NCI-H1092 (cell line): ENCODE results near the gene TM4SF4.
A peak's percentile ranks its signal among the peaks of the same experiment; 100 is the strongest.
"Not testable (repeated sequence)": the region's sequence is repeated elsewhere in the genome, so short reads cannot be mapped to it uniquely, and the experiment has no call there.

Source experiments
- DNase-seq: peaks from one replicate; lab custom pipeline; 2025; lab: John Stamatoyannopoulos, UW

TM4SF4 gene, protein sequence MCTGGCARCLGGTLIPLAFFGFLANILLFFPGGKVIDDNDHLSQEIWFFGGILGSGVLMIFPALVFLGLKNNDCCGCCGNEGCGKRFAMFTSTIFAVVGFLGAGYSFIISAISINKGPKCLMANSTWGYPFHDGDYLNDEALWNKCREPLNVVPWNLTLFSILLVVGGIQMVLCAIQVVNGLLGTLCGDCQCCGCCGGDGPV

DNA sequence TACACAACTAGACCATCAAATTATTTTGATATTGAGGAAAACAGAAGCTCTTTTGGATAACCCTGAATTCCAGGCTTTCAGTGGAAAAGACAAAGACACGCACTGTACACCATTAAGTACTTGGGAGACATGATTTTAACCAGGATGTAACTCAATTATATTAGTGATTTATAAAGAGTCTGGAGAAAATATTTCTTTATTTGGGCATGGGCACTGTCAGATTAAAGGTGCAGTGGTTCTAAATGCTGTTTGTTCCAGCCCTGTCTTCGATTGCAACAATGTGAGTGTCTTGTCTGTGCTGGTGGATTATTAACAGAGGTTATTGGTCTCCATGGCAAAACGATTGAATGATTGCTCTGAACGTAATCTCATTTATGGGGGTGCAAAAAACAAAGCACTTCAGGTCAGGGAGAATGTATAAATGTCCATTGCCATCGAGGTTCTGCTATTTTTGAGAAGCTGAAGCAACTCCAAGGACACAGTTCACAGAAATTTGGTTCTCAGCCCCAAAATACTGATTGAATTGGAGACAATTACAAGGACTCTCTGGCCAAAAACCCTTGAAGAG is at the start of gene TM4SF4:
TM4SF4 (plus strand) TSS at position 448 of the 568 bp plus-strand sequence. CDS start 181 bp downstream, outside the sequence.
- no peak for DNase-seq

DNA sequence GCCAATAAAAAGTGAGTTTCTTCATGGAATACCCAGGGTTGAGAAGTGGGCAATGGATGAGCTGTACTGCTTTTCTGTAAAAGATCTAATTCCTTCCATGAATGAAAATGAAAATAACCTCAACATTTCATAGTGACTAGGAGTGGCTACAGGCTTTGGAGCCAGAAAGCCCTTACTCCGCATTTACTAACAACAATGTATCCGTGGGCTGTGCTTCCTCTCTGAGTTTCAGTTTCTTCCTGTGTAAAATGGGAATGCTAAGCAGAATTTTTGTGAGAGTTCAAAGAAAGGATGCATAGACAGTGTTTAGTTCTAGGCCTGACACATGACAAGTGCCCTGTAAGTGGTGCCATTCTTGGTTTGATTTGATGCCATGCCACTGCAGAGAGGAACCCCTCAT is 49.6 kb upstream of the TM4SF4 start:
- no peak for DNase-seq

DNA sequence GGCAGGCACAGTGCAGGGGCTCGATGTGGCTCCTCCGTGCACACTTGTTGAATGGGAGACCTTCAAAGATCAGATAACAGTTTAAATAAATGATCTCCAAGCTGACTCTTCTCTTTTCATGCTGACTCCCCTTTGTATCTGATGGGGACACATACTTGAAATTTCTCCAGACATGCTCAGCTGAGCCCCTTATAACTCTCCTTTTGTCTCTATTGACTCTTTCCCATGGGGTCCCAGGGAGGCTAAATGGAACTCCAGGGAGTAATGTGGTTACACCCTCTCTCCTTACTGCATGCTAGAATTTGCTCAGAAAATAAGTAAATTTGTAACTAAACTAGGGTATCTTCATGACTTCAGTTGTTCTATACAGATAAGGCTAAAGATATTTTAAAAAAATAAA is 48.2 kb upstream of the TM4SF4 start:
- DNase-seq = no peak

DNA sequence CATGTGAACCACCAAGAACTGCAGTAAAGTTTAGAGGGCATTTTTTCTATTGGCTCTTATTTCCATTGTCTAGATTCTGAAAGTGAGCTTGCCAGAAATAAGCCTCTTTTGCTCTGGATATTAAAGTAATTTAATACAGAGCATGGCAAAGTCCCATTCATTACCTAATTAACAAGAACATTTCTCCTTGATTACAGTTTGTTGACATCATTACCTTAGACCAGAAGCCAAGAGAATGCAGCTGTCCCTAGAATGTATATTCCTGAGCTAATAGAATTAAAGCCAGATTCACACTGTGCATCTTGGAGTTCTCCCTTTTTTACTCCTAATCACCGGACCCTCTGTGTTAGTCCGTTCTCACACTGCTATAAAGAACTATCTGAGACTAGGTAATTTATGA is 46.4 kb upstream of the TM4SF4 start:
- no peak for DNase-seq

DNA sequence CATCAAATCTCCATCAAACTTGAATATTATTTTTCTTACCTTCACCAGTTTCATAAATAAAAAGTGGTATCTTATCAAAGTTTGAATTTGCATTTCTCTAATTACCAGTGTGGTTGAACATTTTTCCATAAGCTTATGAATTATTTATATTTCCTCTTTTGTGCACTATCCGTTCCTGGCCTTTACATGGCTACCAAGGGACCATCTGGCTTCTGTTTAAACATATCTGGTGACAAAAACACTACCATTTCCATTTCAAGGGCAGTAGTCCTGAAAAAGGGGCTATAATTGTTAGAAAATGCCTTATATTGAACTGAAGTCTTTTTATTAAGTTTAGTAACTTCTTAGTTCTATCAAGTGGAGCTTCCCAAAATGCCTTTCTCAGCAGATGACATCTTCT is 44.3 kb upstream of the TM4SF4 start:
- peak; percentile 6 for DNase-seq

DNA sequence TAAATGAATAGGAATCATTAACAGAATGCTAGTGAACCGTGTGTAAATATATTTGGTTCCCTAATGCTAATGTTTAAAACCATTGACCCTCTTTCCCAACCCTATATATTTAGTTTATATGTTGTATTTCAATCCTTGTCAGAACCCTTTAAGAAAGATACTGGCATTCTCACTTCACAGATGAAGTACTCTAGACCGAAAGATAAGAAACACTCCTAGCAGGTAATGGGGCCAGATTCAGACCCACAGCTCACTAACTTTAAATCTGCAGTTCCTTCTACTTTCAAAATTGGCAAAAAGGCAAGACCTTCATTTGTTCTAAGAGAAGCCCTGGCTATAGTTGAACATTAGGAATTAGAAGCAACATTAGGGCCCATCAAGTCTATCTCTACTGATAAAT is 42.3 kb upstream of the TM4SF4 start:
- DNase-seq = no peak

DNA sequence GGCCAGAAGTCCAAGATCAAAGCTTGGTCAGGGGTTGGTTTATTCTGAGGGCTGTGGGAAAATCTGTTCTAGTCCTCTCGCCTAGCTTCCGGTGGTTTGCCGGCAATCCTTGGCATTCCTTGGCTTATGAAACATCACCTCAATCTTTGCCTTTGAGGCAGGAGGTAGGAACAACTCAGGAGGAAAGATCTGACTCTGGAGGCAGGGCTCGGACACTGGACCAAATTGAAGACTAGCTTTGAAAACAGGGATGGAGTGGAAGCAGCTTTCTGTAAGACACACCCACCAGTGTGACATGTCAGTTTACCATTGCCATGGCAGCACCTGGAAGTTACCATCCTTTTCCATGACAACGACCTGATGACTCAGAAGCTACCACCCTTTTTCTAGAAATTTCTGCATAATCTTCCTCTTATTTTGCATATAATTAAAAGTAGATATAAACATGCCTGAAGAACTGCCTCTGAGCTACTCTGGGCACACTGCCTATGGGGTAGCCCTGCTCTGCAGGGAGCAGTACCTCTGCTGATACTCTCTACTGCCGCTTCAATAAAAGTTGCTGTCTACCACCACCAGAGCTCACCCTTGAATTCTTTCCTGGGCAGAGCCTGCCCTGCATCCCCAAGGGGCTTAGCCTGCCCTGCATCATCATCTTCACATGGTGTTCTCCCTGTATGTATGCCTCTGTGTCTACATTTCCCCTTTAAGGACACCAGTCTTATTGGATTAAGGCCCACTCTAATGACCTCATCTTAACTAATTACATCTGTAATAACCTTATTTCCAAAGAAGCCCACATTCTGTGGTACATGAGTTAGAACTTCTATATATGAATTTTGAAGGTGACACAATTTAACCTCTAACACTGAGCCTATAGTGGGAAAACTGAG is 38.3 kb upstream of the TM4SF4 start:
- DNase-seq = no peak

DNA sequence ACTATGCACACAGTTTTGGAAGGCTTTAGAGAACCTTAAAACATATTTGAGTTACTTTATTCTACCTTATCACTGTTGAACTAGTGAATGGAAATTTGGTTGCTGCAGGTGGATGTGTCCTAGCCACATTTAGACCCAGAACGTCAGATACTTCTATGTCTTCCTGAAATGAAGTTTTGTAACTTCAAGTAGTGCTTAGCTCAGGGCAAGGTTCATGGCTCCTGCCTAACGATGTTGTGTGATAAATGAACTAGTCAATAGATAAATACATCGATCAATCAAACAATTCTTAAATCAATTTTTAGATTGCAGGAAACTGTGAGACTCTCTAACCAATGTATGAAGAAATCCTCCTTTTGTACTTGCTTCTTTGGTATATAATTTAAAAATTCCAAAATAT is 37.2 kb upstream of the TM4SF4 start:
- DNase-seq = no peak

DNA sequence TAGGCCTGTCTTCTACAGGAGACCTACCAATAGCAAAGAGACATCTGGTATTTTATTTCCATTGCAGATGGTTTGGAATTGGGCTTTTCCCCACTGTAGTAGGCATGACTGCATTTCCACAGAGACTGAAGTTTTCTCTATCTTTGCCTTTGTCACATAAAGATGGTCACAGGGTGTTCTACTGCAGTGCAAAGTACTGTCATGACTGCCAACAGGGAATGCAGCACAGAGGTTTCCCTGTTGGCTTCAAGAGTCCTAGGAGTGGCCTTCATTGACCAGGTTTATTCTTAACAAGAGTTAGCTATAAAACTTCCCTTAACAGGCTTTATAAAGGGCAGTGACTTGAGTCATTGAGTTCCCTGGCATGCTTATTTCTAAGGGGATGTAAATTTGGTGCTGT is 36.8 kb upstream of the TM4SF4 start:
- no peak for DNase-seq

DNA sequence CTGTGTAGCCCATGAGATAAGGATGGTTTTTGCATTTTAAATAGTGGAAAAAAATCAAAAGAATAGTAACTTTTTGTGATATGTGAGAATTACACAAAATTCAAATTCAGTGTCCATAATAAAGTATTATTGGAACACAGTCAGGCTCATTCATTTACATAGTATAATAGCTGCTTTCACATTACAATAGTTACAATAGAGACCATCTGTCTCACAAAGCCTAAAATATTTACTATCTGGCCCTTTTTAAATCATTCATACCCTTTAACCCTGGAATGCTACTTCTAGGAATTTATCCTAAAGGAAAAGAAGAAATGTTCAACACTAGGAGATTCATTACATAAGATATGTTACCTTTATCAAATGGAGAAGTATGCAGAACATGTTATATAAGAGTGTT is 35.5 kb upstream of the TM4SF4 start:
- no peak for DNase-seq

DNA sequence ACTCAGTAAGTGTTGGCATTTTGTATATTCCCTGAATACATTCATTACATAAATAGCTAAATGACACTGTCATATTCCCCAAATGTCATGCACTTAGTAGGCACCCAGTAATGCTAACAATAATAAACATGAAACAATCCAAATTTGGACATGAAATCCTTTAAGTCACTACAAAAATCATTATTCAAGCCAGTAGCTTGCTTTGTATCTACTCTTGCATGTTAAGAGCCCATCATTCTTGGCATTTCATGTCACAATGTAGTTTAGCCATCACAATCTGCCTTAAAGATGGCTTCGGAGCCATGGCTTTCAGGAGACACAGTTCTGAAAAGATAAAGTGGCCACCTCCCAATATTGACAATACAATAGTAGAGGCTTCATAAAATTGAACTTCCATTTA is 32.9 kb upstream of the TM4SF4 start:
- DNase-seq = no peak

DNA sequence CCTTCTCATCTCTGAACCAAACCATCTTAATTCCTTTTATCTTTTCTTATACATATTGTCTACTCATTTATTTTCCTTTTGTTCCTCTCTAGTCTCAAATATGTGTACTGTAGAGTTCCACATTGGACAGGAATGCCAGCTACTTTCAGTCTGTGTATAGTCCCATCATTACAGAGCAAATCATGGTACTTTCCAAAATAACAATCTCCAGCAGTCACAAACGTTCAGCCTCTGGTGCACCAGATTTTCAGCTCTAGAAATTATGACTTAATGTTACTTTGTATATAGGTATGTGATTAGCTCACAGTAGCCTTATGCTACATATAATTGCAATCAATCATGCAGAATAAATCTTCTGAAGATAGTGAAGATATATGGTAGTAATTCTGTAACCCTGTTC is 32.5 kb upstream of the TM4SF4 start:
- no peak for DNase-seq

DNA sequence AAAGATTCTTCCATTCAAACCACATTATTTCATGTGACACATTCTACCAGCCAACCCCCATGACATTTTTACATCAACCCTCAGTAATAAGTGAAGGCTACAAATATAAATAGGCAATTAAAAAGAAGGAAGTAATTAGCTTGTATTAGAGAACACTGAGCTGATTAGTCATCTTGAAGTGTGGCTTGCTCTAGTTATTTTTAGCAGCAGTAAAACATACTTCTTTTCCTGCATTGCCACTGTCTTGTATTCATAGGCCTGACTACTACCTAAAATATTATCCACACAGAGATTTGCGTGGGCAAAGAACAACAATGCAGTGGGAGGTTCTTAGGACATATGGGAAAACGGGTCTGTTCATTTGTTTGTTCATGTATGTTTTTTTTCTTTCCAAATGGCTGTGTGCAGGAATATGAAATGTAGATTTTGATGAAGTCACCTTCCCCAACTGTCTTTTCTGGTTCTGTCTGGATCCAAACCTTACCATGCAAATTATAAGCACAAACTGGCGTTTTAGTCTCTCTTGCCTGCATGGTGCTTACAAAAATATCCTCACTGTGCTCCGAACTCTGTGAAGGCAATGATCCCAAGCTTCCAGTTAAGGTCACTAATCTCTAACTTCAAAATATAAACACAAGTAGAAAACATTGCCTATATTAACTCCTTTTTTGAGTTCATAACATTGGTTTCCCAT is 31.5 kb upstream of the TM4SF4 start:
- DNase-seq = no peak

DNA sequence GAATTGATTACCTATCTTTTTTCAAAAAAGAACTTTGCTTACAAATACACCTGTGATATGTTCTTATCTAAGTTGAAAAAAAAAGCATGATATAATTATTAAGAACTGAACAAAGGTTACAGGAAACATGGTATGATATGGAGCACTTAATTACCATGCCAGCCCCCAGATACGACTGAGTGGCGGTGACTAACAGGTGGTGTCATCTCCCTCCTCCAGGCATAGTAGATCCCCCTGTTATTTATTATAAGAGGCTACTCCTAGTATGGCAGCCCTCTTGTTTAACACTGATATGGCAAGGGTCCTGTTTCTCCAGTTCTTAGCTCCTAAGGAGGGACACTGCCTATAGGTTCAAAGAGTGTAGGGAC is 31.0 kb upstream of the TM4SF4 start:
- DNase-seq = no peak

DNA sequence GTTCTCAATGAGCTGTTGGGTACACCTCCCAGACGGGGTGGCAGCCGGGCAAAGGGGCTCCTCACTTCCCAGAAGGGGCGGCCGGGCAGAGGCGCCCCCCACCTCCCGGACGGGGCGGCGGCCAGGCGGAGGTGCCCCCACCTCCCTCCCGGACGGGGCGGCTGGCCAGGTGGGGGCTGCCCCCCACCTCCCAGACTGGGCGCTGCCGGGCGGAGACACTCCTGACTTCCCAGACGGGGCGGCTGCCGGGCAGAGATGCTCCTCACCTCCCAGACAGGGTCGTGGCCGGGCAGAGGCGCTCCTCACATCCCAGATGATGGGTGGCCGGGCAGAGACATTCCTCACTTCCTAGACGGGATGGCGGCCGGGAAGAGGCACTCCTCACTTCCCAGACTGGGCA is 29.6 kb upstream of the TM4SF4 start:
- not testable (repeated sequence) for DNase-seq

DNA sequence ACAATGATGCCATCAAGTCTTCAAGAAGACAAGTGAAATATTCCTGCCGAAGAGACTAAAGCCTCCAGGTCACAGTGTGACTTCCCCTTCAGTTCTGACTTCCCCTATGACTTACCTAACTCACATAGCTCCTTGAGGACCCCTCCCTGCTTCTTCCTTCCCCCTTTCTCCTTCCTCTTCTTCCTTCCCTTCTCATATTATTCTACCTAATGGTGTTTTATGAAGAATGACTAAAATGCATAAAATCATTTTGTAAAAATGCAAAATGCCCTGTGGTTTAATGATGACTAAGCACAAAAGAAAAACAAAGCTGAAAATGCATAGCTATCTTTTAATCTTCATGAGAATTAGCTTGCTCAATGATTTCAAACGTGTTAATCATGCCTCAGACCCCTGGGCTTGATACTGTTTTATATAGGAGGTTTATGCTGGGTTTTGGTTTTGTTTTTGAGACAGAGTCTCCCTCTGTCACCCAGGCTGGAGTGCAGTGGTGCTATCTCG is 26.1 kb upstream of the TM4SF4 start:
- DNase-seq = no peak

DNA sequence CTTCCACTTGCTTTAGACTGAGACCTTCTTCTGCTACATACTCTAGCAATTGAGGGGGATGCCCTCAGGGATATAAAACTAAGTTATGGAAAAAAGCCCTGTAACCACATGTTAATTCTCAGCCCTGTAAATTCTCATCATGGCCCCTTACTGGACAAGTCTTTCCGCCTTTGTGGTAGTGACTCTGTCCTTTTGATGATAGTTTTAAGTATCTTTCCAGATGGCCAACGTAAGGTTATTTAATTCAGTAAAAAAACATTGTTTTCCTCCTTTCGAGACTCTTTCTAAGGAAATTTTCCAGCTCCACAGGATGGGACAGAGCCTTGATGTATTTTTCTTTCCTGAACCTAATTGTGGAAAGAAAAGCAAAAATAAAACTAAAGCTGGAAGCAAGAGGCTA is 25.3 kb upstream of the TM4SF4 start:
- no peak for DNase-seq

DNA sequence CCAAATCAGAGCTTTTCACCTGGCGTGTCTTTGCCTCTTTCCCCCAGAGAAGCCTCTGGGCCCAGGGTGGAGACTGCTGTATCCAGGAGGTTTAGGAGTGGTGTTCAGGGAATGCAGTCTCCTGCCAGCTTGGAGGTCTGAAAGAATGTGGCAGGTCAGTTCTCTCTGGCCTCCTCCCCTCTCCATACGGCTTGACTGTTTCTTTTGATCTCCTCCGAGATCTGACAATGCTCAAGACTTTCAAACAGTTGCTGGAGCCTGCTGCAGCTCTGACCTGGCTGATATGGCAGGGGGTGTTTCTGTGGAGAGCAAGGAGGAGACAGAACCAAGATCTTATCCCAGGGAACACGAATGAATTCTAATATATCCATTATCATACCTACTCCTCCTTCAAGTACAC is 24.7 kb upstream of the TM4SF4 start:
- DNase-seq = no peak

DNA sequence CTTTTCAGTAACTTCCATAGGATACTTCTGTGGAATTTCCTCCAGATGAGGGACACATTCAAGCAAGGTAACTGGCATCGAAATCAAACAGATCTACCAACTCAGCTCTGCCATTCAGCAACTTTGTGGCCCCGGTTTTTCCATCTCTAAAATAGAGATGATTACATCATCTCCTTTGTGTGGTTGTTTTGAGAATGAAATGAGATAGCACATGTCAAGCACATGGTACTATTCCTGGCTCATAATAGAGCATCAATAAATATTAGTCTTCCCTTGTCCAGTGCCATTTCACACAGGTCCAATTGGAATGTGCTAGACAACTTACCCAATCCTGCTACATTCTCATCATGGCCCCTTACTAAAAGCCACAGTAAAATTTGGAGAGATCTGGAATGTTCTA is 24.2 kb upstream of the TM4SF4 start:
- no peak for DNase-seq

DNA sequence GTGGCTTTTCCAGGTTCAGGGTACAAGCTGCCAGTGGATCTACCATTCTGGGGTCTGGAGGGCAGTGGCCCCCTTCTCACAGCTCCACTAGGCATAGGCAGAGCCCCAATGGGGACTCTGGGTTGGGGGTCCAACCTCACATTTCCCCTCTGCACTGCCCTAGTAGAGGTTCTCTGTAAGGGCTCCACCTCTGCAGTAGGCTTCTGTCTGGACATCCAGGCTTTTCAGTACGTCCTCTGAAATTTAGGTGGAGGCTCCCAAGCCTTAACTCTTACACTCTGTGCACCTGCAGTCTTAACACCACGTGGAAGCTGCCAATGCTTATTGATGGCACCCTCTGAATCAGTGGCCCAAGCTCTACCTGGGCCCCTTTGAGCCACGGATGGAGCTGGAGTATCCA is 22.5 kb upstream of the TM4SF4 start:
- no peak for DNase-seq

DNA sequence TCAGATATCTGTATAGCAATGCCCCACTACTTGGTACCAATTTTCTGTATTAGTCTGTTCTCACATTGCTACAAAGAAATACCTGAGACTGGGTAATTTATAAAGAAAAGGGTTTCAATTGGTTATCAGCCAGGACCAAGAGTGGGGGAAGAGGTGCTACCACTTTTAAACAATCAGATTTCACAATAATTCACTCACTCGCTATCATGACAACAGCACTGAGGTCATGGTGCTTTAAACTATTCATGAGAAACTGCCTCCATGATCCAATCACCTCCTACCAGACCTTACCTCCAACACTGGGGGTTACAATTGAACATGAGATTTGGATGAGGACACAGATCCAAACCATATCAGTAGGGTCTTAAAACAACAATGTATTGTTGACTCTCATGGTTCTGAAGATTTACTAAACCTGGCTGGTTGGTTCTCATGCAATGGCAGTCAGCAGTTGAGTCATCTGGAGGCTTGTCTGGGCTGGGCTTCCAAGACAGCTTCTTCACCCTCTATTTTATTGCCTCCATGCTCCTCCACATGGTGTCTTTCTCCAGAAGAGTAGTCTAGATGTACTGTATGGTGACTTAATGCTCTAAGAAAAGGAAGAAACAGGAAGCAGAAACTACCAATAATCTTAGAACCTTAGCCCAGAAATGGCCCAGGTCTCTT is 21.2 kb upstream of the TM4SF4 start:
- DNase-seq = no peak

DNA sequence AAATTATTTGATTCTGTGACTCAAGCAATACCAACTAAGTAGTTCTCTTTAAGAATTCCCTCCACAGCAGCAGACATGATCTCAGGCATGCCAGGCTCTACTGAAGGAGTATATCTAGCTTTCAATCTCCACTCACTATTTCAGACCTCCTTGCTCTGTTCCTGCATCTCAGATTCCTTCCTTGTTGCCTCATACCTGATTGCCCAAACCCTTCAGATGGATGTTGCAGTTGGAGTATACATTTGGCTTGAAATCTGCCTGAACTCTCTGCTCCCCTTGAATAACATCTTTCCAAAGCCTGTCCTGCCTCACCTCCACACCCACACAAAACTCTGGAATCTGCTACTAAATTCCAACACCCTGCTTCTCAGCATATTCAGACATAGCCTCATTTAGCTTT is 19.8 kb upstream of the TM4SF4 start:
- DNase-seq = no peak
